WERI-Rb-1 (cell line): ENCODE data around the gene NOD1.

ENCODE experiments used
- DNase-seq: peaks from one replicate; pipeline ENCODE4 v3.0.0-alpha.2; 2020
- H3K27ac ChIP-seq: fragments of 250-450 bp; sonication (Bioruptor Pico); 2 replicates; pipeline ENCODE4 v1.5.1; 2020; ENCODE audit warnings: mild to moderate bottlenecking, moderate library complexity
- H3K27me3 ChIP-seq: fragments of 250-450 bp; sonication (Bioruptor Pico); 2 replicates; pipeline ENCODE4 v1.5.1; 2021; ENCODE audit warnings: mild to moderate bottlenecking, low read depth, moderate library complexity; ENCODE audit not compliant: insufficient read depth, severe bottlenecking
- H3K36me3 ChIP-seq: fragments of 250-450 bp; sonication (Bioruptor Pico); 2 replicates; pipeline ENCODE4 v1.5.1; 2020; ENCODE audit warnings: mild to moderate bottlenecking, moderate library complexity
- H3K4me3 ChIP-seq: 2 replicates; pipeline ENCODE4 v1.5.1; 2011; ENCODE audit warnings: low read depth, mild to moderate bottlenecking, control low read depth, low read length
- H3K9me3 ChIP-seq: fragments of 250-450 bp; sonication (Bioruptor Pico); 2 replicates; pipeline ENCODE4 v1.5.1; 2021; ENCODE audit warnings: mild to moderate bottlenecking, moderate library complexity; ENCODE audit not compliant: severe bottlenecking
- CTCF ChIP-seq: IDR thresholded peaks from 2 replicates; pipeline ENCODE4 v1.5.1; 2011; ENCODE audit warnings: low read depth, mild to moderate bottlenecking, control low read depth, inconsistent platforms, low read length

NOD1 gene

GRCh38 chr7:30451539-30452279 lies 26.9 kb downstream of the NOD1 start:
- no peak overlapping the region for H3K4me3 ChIP-seq
- TF ChIP-seq CTCF, result no peak
- no peak for DNase-seq
- H3K27me3 ChIP-seq, result no peaks in the 10 kb centered on the region
- H3K36me3 ChIP-seq, result no peaks in the 10 kb centered on the region
- no peaks in the 10 kb centered on the region for H3K9me3 ChIP-seq
- H3K27ac ChIP-seq, result no peak overlapping the region

GRCh38 chr7:30450983-30451497 lies 27.5 kb downstream of the NOD1 start:
- H3K27ac ChIP-seq, result no peak overlapping the region
- no peaks in the 10 kb centered on the region for H3K27me3 ChIP-seq
- TF ChIP-seq CTCF, result no peak
- no peak overlapping the region for H3K4me3 ChIP-seq
- DNase-seq, result no peak
- no peaks in the 10 kb centered on the region for H3K9me3 ChIP-seq
- no peaks in the 10 kb centered on the region for H3K36me3 ChIP-seq

- Histone ChIP-seq H3K27ac (no peak overlapping the region), H3K27me3 (no peaks in the 10 kb centered on the region), H3K36me3 (no peaks in the 10 kb centered on the region), H3K9me3 (no peaks in the 10 kb centered on the region), H3K4me3 (no peak overlapping the region)
- TF ChIP-seq CTCF, result no peak
- no peak for DNase-seq
Measured at GRCh38 chr7:30450240-30450982, 28.2 kb downstream of the NOD1 start.

GRCh38 chr7:30448461-30449189 lies 30.0 kb downstream of the NOD1 start:
- Histone ChIP-seq H3K9me3 (no peaks in the 10 kb centered on the region), H3K27ac (no peak overlapping the region), H3K4me3 (no peak overlapping the region), H3K27me3 (no peaks in the 10 kb centered on the region), H3K36me3 (no peaks in the 10 kb centered on the region)
- no peak for TF ChIP-seq CTCF
- DNase-seq, result no peak

GRCh38 chr7:30447466-30447865 lies 31.1 kb downstream of the NOD1 start:
- no peaks in the 10 kb centered on the region for H3K9me3 ChIP-seq
- DNase-seq, result no peak
- H3K27ac ChIP-seq, result no peak overlapping the region
- H3K4me3 ChIP-seq, result no peak overlapping the region
- no peaks in the 10 kb centered on the region for H3K36me3 ChIP-seq
- TF ChIP-seq CTCF, result no peak
- no peaks in the 10 kb centered on the region for H3K27me3 ChIP-seq
